NCI-H82 treated with DMSO at 0.1 percent for 48 hours (cell line): Measurements from ENCODE around the gene NEDD4L.

Experiments
- DNase-seq: peaks from one replicate; lab custom pipeline; 2025; ENCODE audit not compliant: unreplicated experiment; lab: John Stamatoyannopoulos, UW

NEDD4L gene

DNA sequence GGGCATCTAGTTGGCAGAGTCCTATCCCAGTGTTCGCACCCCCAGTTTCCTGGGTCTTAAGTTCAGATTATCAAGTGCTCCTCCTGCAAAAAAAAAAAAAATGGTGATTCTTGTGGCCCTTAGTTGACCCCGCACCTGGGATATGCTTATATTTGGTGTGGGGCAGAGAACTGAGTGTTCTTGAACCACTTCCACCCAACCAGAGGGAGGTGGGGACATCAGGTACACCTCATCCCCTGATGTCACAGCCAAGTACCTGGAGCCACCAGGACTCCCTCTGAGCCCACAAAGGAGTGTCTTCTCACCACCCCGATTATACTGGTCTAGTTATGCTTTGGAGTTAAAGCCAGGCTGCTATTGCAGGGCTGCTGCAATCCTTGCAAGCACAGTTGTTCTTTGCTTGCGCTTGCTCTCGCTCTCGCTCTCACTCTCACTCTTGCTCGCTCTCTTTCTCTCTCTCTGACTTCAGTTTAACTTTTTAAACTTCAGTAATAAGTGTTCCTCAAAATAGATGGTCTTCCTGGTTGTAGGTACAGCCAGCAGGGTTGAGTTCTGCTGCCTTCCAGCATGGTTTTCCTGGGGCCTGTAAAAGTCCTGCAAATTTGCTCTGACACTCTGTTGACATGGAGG, 265.7 kb downstream of the NEDD4L start:
- DNase-seq = no peak

GRCh38 chr18:58310517-58310916, 266.5 kb downstream of the NEDD4L start:
- DNase-seq = no peak

DNA sequence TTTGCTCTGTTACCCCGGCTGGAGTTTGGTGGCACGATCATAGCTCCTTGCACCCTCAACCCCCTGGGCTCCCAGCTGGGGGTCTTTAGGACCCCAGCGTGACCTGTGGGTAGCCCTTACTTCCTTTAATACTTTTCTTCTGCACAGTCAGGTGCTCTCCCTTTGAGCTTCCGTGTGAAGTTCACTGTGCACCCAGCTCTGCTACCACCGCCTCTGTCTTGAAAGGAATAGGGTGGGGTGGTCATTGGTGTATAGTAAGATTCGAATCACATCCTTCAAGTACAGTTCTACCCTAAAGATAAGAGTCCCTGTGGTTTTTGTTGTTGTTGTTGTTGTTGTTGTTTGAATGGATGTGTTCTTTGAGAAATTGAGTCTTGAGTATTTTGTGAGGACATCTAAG, 267.4 kb downstream of the NEDD4L start:
- DNase-seq = no peak

GRCh38 chr18:58313491-58314032, 269.5 kb downstream of the NEDD4L start:
- no peak for DNase-seq

GRCh38 chr18:58314284-58314683, 270.3 kb downstream of the NEDD4L start:
- DNase-seq = no peak

GRCh38 chr18:58315041-58315440, 271.0 kb downstream of the NEDD4L start:
- DNase-seq = no peak

DNA sequence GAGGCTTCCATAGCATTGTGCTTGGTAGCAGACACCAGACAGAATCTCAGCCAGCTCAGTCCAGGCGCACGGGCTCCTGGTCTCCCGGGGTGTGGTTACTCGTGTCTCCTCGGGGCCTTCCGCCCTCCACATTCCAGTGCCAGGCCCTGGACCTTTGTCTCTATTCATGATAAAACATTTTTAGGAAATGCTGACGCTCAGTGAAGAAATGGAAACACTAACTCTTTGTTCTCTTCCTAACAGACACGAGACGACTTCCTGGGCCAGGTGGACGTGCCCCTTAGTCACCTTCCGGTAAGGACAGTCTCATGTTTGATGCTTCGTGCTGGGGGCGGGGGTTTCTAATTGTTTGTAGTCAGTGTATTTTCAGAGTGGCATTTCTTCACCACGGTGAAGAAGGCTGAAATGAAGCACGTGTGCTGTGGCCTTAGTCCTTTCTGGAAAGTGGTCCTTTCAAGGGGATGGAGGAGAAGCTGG, 271.8 kb downstream of the NEDD4L start:
- DNase-seq = no peak

DNA sequence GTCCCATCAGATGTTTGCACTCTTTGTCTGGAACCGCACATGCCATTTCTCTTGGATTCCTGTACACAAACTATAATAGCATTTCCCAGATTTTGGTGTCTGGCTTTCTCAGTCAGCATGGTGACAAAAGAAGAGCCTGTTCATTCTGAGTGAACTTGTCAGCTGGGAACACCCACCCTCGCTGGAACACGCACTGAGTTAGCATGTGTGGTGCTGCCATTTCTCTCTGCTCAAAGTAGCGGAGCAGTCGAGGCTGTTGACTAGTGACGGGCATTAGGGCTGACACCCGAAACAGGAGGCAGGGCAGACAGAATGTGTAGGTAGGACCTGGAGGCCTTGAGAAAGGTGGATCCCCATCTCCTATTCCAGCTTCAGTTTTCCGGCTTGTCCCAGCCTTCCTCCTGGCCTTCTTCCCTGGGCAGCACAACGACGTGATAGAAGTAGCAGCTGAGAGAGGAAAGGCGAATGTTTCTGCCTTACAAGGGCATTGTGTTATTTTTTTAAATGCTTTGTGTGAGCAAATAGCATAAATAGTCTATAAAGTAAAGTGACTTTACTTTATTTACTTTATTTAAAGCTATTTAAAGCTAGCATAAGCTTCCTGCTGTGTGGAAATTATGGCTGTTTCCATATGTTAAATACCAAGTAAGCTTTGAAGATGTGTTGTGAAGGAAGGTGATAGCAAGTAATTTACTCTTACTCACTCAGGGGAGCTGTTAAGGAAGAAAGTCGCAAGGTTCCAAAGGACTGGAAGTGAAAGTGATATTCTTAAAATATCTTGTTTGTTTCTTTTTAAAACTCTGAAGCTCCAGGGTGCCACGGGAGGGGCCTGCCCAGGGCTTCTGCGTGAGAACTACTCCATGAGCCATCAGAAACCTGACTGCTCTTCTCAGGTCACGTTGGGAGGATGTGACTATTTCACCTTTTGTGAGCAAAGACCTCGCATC, 272.6 kb downstream of the NEDD4L start:
- DNase-seq = no peak

DNA sequence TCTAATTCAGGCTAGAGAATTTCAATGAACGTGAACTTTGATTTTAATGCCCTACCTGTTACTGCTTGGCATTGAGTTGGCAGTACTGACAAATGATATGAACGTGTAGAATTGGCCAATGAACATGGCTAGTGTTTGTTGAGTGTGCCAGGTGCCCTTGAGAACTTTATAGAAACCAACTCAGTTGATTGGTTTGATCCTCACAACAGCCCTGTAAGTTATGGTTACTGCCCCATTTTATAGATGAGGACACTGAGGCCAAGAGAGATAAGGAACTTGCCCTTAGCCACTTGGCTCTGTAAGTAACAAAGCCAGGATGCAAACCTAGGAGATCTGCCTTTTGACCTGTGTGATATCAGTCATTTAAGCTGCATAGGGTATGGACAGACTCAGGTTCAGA, 275.7 kb downstream of the NEDD4L start:
- DNase-seq = no peak

DNA sequence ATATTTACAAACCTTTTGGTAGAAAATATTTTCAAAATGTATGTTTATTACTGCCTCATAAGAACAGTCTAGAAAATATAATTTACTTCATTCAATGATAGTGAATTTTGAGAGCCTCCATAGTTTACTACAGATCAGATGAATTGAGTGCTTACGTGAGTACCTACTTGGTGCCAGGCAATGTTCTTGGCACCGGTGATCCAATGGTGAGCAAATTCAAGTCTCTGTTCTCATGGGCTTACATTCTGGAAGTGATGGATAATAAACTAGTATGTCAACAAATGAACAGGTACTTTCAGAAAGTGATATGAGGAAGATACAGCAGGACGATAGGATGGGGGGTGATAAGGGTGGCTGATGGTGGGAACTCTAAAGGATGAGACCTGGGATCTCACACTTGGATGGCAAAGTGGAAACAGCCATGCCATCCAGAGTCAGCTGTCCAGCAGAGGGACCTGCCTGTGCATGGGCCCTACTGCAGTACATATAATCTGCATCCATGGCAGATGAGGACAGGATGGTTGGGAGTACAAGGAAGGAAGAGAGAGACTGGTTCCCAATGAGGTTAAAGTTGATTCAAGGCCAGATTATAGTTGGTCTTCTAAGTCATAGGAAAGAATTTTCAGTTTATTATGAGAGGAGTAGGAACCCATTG, 277.0 kb downstream of the NEDD4L start:
- no peak for DNase-seq

- DNase-seq = no peak
Observed at GRCh38 chr18:58321986-58322385, 278.0 kb downstream of the NEDD4L start.

- DNase-seq = no peak
Observed at GRCh38 chr18:58322464-58322863, 278.4 kb downstream of the NEDD4L start.

- no peak for DNase-seq
Observed at GRCh38 chr18:58323866-58324762, 280.1 kb downstream of the NEDD4L start.

DNA sequence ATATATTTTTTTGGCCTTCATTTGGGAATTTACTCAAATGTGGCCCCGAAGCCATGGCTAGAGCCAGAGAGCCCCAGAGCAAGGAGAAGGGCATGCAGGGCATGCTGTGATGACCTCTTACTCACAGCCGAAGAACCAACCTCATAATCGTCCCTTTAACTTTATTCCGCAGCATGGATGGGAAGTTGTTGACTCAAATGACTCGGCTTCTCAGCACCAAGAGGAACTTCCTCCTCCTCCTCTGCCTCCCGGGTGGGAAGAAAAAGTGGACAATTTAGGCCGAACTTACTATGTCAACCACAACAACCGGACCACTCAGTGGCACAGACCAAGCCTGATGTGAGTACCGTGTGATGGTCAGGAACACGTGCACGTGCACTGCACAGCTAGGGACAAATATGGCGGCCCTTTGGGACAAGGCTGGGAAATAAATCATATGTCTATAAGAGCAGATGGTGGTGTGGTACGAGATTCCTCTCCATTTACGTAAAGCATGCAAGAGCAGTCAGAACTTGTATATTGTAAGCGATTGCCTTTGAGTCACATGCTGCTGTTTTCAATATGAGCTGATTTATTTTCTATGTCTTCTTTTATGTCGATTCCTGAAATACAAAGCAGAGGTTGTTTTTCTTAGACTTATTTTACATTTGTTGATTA, 280.9 kb downstream of the NEDD4L start:
- DNase-seq = no peak

GRCh38 chr18:58325494-58325893, 281.5 kb downstream of the NEDD4L start:
- no peak for DNase-seq

DNA sequence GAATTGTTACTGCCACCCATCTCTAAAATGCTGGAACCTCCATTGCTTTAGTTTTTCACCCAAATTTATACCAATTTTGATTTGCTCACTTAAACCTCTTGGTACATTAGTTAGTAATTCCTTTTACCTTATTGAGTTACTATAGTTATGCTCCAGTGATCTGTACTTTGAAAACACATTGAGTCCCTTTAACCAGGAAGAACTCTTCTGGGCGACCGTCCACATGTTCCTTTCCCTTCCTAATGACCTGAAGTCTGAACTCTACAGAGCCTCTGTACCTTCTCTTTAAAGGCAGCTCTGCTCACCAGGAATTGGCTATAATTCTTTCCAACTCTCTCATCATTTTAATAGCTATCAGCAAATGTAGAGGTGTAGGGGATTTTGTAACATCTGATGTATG, 290.0 kb downstream of the NEDD4L start:
- DNase-seq = no peak

- no peak for DNase-seq
Observed at GRCh38 chr18:58335223-58335622, 291.2 kb downstream of the NEDD4L start.

GRCh38 chr18:58335821-58336220, 291.8 kb downstream of the NEDD4L start:
- no peak for DNase-seq

DNA sequence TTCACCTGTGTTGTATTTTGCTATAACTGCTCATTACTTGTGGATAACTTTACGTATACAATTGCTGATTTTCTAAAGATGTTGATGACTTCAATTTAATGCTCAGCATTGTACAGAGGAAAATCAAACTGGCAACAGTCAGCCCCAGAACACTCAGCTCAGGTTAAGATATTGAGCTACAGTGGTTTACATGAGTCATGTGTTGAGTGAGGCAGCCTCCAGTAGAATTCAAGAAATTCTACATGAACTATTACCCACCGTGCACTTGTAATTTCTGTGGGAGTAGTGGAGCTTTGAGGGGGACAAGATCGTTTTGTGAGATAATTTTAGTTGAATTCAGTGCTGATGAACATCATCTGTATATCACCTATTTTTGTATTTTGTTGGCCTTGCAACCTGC, 292.6 kb downstream of the NEDD4L start:
- DNase-seq = no peak

GRCh38 chr18:58337285-58337684, 293.3 kb downstream of the NEDD4L start:
- DNase-seq = no peak
